Measurements from ENCODE around the gene SORBS2.
A peak's percentile ranks its signal among the peaks of the same experiment; 100 is the strongest.
"Not testable (repeated sequence)": the region's sequence is repeated elsewhere in the genome, so short reads cannot be mapped to it uniquely, and the experiment has no call there.

The SORBS2 gene

GRCh38 chr4:185570727-185571126 lies 241.3 kb downstream of the SORBS2 start:
- in situ Hi-C loops (cut with HindIII; ENCODE audit: low pct_unique_long_range_greater_than_20kb, low sequenced_read_pairs), result no loop called here
- no peak for DNase-seq (ENCODE audit: low read depth in 1 of 2, low spot score in 1 of 2)
- no peak for TF ChIP-seq JUND (IDR thresholded peaks at IDR 0.05; ENCODE audit: low read depth)

DNA sequence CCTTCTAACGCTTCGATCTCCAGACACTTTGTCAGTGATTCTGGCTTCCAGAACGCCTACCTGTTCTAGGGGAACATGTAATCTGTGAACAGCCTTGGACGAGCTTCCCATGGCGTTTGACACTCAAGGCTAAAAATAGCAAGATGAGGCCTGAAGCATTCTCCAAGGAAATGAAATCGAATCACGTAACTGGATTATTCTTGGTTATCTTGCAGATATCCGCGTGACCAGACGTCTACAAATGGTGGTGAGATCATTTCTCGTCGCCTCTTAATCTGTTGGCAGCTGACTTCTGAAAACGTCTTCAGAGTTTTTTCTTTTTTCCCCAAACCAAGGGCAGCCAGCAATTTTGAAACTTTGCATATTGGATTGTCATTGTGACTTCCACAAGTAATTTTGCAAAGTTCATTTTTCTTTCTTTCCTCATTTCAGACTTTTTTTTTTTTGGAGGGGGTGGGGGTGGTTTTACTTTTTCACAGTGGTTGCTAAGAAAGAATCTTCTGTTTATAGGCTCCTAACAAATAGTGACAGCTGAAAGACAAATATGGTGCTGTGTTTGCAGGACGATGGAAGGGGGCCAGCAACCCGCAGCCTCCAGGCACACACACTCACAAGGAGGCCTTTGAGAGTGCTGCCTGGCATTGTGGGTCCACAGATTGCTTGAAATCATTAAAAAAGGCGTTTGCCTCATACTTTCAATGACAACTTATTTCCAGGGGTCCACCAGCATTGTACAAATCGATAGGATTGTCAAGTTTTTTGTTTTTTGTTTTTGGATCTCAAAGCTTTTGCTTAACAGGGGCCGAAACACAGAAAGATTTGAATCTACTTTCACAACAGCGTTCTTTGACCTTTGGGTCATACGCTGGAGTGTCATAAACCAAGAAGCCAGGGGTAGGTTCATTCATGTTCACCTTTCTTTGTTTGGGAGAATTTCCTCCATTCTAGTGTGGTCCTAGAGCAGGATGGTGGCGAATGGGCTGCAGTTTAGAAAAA lies 244.3 kb downstream of the SORBS2 start:
- in situ Hi-C loops (cut with HindIII; ENCODE audit: low pct_unique_long_range_greater_than_20kb, low sequenced_read_pairs), result no loop called here
- DNase-seq (ENCODE audit: low read depth in 1 of 2, low spot score in 1 of 2), result peak in 1 of 2 experiments; percentile 64
- no peak for TF ChIP-seq JUND (IDR thresholded peaks at IDR 0.05; ENCODE audit: low read depth)

DNA sequence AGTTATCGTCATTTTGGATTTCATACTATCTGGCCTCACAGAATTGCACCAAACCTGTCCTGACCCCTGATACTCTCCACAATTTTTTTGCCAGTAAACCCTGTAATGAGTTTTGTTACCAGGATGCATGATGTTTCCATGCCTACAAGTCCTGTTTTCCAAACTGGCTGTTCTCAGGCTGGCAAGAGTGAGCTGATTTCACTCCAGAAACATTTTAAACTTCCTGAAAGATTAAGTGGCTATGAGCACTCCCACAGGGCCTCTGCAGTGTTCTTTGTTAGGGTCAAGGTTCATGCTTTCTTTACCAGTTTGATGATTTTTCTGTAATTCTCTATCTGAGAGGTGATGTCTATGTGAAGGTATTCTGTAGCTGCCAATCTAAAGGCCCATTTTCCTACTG lies 245.0 kb downstream of the SORBS2 start:
- peak in 1 of 2 experiments; percentile 16 for DNase-seq (ENCODE audit: low read depth in 1 of 2, low spot score in 1 of 2)
- no peak for TF ChIP-seq JUND (IDR thresholded peaks at IDR 0.05; ENCODE audit: low read depth)
- in situ Hi-C loops (cut with HindIII; ENCODE audit: low pct_unique_long_range_greater_than_20kb, low sequenced_read_pairs), result no loop called here

DNA sequence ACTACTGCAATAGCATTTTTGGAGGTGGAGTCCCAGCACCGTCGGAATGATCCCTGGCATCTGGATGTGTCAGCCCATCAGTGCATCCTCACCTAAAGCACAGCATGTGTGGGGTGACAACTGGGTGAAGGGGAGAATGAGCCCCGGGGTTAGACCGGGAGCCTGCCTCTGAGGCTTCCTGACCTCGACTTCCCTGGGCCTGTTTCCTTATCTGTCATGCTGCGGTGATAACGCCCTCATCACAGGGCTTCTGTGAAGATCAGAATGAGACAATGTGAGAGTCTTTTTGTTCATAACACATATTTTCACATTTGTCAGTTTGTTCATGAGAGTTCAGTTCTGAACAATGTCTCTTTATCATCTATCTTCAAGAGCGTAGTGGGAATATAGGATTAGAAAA lies 245.6 kb downstream of the SORBS2 start:
- no peak for DNase-seq (ENCODE audit: low read depth in 1 of 2, low spot score in 1 of 2)
- TF ChIP-seq JUND (IDR thresholded peaks at IDR 0.05; ENCODE audit: low read depth), result no peak
- in situ Hi-C loops (cut with HindIII; ENCODE audit: low pct_unique_long_range_greater_than_20kb, low sequenced_read_pairs), result no loop called here

DNA sequence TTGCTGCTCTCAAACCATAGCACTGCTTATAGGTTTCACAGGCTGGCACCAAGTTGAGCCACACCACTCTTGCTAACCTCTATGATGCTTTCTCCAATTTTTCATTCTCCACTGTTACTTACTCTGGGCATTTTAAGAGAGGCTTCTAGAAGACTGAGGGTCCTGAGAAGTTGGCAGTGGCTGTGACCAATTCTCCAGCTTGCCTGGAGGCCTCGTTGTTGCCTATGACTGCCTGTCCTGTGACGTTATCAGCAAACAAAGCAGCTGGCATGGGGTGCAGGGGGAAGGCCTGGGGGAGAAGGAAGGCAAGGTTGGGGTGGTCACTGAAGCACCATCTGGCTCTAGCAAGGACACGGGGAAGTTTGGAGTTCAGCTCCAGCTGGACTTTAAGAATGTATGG lies 246.3 kb downstream of the SORBS2 start:
- no peak for TF ChIP-seq JUND (IDR thresholded peaks at IDR 0.05; ENCODE audit: low read depth)
- in situ Hi-C loops (cut with HindIII; ENCODE audit: low pct_unique_long_range_greater_than_20kb, low sequenced_read_pairs), result no loop called here
- no peak for DNase-seq (ENCODE audit: low read depth in 1 of 2, low spot score in 1 of 2)

DNA sequence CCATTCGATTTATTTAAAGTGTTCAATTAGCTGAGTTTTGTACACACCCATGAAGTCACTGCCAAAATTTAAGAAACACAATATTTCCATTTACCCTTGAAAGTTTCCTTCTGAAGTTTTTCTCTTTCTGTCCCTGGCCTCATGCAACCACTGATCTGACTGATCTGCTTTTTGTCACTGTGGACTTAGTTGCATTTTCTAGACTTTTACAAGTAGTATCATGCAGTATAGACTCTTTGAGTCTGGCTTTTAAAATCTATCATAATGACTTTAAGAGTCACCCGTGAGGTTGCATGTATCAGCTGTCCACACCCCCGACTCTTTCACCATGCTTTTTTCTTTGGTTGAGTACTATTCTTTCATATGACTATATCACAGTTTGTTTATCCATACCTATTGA lies 247.6 kb downstream of the SORBS2 start:
- in situ Hi-C loops (cut with HindIII; ENCODE audit: low pct_unique_long_range_greater_than_20kb, low sequenced_read_pairs), result no loop called here
- TF ChIP-seq JUND (IDR thresholded peaks at IDR 0.05; ENCODE audit: low read depth), result no peak
- no peak for DNase-seq (ENCODE audit: low read depth in 1 of 2, low spot score in 1 of 2)

DNA sequence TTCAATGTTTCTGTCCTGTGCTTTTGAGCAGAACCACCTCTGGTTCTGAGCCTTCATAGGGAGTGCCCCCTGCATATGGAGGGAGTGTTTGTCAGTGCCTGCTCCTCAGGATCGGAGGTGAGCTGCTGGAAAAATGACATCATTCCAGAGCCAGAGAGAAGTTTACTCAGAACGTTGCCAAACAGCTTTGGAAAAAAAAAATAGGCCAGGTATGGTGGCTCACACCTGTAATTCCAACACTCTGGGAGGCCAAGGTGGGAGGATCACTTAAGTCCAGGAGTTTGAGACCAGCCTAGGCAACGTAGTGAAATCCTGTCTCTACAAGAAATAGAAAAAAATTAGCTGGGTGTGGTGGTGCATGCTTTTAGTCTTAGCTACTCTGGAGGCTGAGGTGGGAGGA lies 249.5 kb downstream of the SORBS2 start:
- in situ Hi-C loops (cut with HindIII; ENCODE audit: low pct_unique_long_range_greater_than_20kb, low sequenced_read_pairs), result no loop called here
- no peak for DNase-seq (ENCODE audit: low read depth in 1 of 2, low spot score in 1 of 2)
- no peak for TF ChIP-seq JUND (IDR thresholded peaks at IDR 0.05; ENCODE audit: low read depth)

- DNase-seq (ENCODE audit: low read depth in 1 of 2, low spot score in 1 of 2), result no peak
- in situ Hi-C loops (cut with HindIII; ENCODE audit: low pct_unique_long_range_greater_than_20kb, low sequenced_read_pairs), result no loop called here
- TF ChIP-seq JUND (IDR thresholded peaks at IDR 0.05; ENCODE audit: low read depth), result no peak
Measured at GRCh38 chr4:185560316-185560715, 251.7 kb downstream of the SORBS2 start.

DNA sequence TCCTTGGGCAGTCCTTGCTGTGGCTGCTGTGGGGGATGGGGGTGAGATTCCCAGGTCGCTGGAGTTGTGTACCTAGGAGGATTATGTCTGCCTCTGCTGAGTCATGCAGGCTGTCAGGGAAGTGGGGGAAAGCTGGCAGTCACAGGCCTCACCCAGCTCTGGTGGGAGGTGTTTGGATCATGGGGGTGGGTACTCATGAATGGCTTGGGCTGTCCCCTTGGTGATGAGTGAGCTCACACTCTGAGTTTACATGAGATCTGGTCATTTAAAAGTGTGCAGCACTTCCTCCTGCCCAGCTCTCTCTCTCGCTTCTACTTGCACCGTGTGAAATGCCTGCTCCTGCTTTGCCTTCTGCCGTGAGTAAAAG lies 252.1 kb downstream of the SORBS2 start:
- DNase-seq (ENCODE audit: low read depth in 1 of 2, low spot score in 1 of 2), result peak in 1 of 2 experiments; percentile 23
- no peak for TF ChIP-seq JUND (IDR thresholded peaks at IDR 0.05; ENCODE audit: low read depth)
- in situ Hi-C loops (cut with HindIII; ENCODE audit: low pct_unique_long_range_greater_than_20kb, low sequenced_read_pairs), result no loop called here

GRCh38 chr4:185559251-185559914 lies 252.6 kb downstream of the SORBS2 start:
- DNase-seq (ENCODE audit: low read depth in 1 of 2, low spot score in 1 of 2); in situ Hi-C loops (cut with HindIII; ENCODE audit: low pct_unique_long_range_greater_than_20kb, low sequenced_read_pairs): not testable (repeated sequence)

- no peak for TF ChIP-seq JUND (IDR thresholded peaks at IDR 0.05; ENCODE audit: low read depth)
- in situ Hi-C loops (cut with HindIII; ENCODE audit: low pct_unique_long_range_greater_than_20kb, low sequenced_read_pairs), result no loop called here
- DNase-seq (ENCODE audit: low read depth in 1 of 2, low spot score in 1 of 2), result no peak
Measured at GRCh38 chr4:185554365-185555126, 257.4 kb downstream of the SORBS2 start.

DNA sequence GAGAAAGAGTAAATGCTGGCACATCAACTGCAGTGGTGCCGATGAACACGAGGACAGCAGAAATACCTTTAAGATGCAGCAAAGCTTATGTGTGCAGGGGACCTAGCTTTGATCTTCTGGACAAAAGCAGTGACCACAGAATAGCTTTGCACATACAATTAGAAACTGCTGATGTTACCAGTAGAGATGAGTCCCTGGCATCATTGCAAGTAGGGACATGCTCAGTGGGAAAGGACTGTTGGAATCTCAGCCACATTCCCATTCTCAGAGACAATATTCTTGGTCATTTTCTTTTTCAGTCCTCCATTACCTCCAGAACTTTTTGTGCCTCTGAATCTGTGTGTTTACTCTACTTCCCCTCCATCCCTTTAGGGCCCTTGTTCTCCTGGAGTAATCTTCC lies 259.7 kb downstream of the SORBS2 start:
- in situ Hi-C loops (cut with HindIII; ENCODE audit: low pct_unique_long_range_greater_than_20kb, low sequenced_read_pairs), result no loop called here
- DNase-seq (ENCODE audit: low read depth in 1 of 2, low spot score in 1 of 2), result no peak
- no peak for TF ChIP-seq JUND (IDR thresholded peaks at IDR 0.05; ENCODE audit: low read depth)

DNA sequence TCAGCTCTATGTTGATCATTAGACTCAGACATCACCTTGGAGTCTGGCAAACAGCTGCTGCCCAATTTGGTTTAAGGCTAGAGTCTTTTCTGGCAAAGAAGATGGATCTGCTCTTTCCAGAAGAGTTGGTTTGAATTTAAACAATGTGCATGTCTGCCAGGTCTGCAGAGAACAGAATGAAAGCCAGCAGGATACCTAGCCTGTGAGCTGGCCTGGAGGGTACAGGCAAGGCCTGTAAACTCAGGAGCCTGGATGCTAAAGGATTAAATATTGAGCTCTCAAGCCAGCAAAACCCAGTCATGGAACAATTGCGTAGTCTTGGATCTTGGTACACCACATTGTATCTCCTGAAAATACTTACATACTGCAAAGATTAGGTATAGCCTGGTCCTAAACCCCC lies 261.1 kb downstream of the SORBS2 start:
- TF ChIP-seq JUND (IDR thresholded peaks at IDR 0.05; ENCODE audit: low read depth), result no peak
- DNase-seq (ENCODE audit: low read depth in 1 of 2, low spot score in 1 of 2), result no peak
- in situ Hi-C loops (cut with HindIII; ENCODE audit: low pct_unique_long_range_greater_than_20kb, low sequenced_read_pairs), result no loop called here

Measured in T47D (cell line).